Esophagus muscularis mucosa (tissue), 4 donors: ENCODE measurements around the gene ELAC1.

Source experiments
- CTCF ChIP-seq, 3 experiments: fragments of 200-600 bp in 2 of 3; fragments of 450-650 bp in 1 of 3; sonication (generic) in 2 of 3; IDR thresholded peaks; one replicate each; pipeline ENCODE4 v1.5.1; 2017 to 2019; ENCODE audit warnings: antibody characterized with exemption in 3 of 3, mild to moderate bottlenecking in 2 of 3, moderate library complexity in 1 of 3
- EP300 ChIP-seq: sonication (generic); formaldehyde crosslinking; IDR thresholded peaks from one replicate; pipeline ENCODE4 v1.6.1; 2017; ENCODE audit warnings: antibody characterized with exemption
- POLR2A ChIP-seq: fragments of 450-650 bp; IDR thresholded peaks from one replicate; pipeline ENCODE4 v1.6.1; 2017; ENCODE audit warnings: antibody characterized with exemption, moderate library complexity, mild to moderate bottlenecking, low read depth
- POLR2AphosphoS5 ChIP-seq, 2 donors: sonication (generic); formaldehyde crosslinking; IDR thresholded peaks; one replicate each; pipeline ENCODE4 v1.6.1; 2017; ENCODE audit warnings: antibody characterized with exemption in 2 of 2

DNA sequence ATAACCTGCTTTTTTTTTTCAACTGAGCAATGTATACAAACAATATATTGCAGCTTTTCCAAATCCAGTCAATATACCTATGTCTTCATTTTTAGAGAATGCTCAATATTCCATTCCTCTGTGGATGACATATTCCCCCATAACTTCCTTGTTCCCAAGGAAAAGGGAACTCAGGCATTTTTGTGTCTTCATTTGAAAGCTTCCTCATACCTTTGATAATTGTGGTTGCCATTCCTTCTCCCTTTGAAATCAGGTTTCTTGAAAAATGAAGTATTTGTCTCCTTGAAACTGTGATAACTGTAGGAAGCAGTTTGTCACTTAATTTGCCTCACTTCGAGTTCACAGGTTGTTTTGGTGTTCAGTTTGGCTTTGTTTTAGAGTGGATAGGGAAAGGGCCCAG is 13.5 kb downstream of the ELAC1 start:
- TF ChIP-seq POLR2AphosphoS5 (IDR thresholded peaks at IDR 0.05), result no peak
- TF ChIP-seq CTCF (IDR thresholded peaks at IDR 0.05), result no peak
- TF ChIP-seq EP300, result no peak
- TF ChIP-seq POLR2A, result no peak
